ENCODE measurements around the gene HOTAIR.

DNA sequence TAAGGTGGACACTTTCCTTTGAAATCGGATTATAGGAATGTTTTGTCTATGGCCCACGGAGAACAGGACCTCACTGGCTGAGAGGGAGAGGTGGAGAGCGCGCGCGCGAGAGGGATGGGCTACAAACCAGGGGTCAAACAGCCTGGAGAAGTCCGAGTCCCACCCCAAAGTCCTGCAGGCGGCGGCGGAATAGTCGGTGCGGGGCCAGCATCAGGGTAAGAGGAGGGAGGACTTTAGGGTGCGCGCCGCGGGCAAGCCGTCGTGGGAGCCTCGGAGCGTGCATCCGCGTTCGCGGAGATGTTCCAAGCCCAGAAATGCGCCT, 30.7 kb upstream of the HOTAIR start:
- TF ChIP-seq, protein P1, sequence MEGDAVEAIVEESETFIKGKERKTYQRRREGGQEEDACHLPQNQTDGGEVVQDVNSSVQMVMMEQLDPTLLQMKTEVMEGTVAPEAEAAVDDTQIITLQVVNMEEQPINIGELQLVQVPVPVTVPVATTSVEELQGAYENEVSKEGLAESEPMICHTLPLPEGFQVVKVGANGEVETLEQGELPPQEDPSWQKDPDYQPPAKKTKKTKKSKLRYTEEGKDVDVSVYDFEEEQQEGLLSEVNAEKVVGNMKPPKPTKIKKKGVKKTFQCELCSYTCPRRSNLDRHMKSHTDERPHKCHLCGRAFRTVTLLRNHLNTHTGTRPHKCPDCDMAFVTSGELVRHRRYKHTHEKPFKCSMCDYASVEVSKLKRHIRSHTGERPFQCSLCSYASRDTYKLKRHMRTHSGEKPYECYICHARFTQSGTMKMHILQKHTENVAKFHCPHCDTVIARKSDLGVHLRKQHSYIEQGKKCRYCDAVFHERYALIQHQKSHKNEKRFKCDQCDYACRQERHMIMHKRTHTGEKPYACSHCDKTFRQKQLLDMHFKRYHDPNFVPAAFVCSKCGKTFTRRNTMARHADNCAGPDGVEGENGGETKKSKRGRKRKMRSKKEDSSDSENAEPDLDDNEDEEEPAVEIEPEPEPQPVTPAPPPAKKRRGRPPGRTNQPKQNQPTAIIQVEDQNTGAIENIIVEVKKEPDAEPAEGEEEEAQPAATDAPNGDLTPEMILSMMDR (IDR thresholded peaks at IDR 0.05): no peak
- no peak for TF ChIP-seq POLR2AphosphoS5 (IDR thresholded peaks at IDR 0.05)
